Sigmoid colon (tissue), 7 donors: ENCODE measurements around the gene SGK2. TPM values are rescaled to one million over a fixed set of nuclear protein-coding genes. Genes with fewer than 3 reads are reported as not detected.

Experiments
- DNase-seq: peaks from one replicate; pipeline ENCODE4 v3.0.0-alpha.2; 2019
- H3K27ac ChIP-seq, 4 donors: fragments of 200-600 bp; sonication (generic); one replicate each; pipeline ENCODE4 v1.5.1; 2016 to 2019; ENCODE audit warnings: mild to moderate bottlenecking in 1 of 4
- H3K27me3 ChIP-seq, 3 donors: fragments of 200-600 bp; sonication (generic); one replicate each; pipeline ENCODE4 v1.5.1; 2019; ENCODE audit warnings: mild to moderate bottlenecking in 1 of 3
- H3K36me3 ChIP-seq, 4 donors: fragments of 200-600 bp; sonication (generic); one replicate each; pipeline ENCODE4 v1.5.1; 2016 to 2019
- H3K4me1 ChIP-seq, 4 donors: fragments of 200-600 bp; sonication (generic); one replicate each; pipeline ENCODE4 v1.5.1; 2017 to 2019
- H3K4me3 ChIP-seq, 4 donors: fragments of 200-600 bp; sonication (generic); one replicate each; pipeline ENCODE4 v1.5.1; 2017 to 2019; ENCODE audit warnings: mild to moderate bottlenecking in 2 of 4, moderate library complexity in 1 of 4
- H3K9me3 ChIP-seq, 4 donors: fragments of 200-600 bp in 3 of 4; sonication (generic) in 3 of 4; one replicate each; pipeline versions ENCODE4 v1.5.1 to v1.6.1; 2013 to 2019
- CTCF ChIP-seq, 4 experiments: fragments of 450-650 bp in 3 of 4; fragments of 200-600 bp in 1 of 4; IDR thresholded peaks; one replicate each; pipeline ENCODE4 v1.5.1; 2016 to 2019; ENCODE audit warnings: antibody characterized with exemption in 4 of 4, mild to moderate bottlenecking in 3 of 4, moderate library complexity in 2 of 4
- EP300 ChIP-seq, 4 donors: sonication (generic); formaldehyde crosslinking; IDR thresholded peaks; one replicate each; pipeline ENCODE4 v1.6.1; 2017; ENCODE audit warnings: antibody characterized with exemption in 4 of 4
- POLR2A ChIP-seq, 2 donors: fragments of 450-650 bp; IDR thresholded peaks; one replicate each; pipeline ENCODE4 v1.6.1; 2016; ENCODE audit warnings: antibody characterized with exemption in 2 of 2, mild to moderate bottlenecking in 2 of 2, moderate library complexity in 2 of 2
- POLR2AphosphoS5 ChIP-seq, 4 donors: sonication (generic); formaldehyde crosslinking; IDR thresholded peaks; one replicate each; pipeline ENCODE4 v1.6.1; 2017; ENCODE audit warnings: antibody characterized with exemption in 4 of 4
- WGBS, 2 donors: extraction: QIAGEN DNeasy Blood & Tissue Kit; methylation state at CpG; one replicate each; pipeline ENCODE4 v1.1.7; 2013; 5-methylcytosine and 5-hydroxymethylcytosine counted together
- intact Hi-C: fragments of 100-400 bp; cut with DNase I; formaldehyde crosslinking; loops from one replicate; pipeline ENCODE4 v1.15.1; 2023
- polyA plus RNA-seq, 3 donors: library from polyadenylated mRNA; stranded (reverse); fragments of 200-250 nt; gene quantifications; one replicate each; pipeline ENCODE4 v1.2.3, GENCODE V29; 2013
- total RNA-seq, 4 donors: library from RNA; depleted of rRNA; stranded (reverse); fragments of >200 nt; gene quantifications; one replicate each; pipeline ENCODE4 v1.1.0, GENCODE V29; 2016
- donor health status: healthy with polysubstance abuse.
- donor health status: Bipolar disorder and iron deficiency.
- donor health status: healthy.

The SGK2 gene
- total and polyA plus RNA-seq, 7 donors: 0.66 to 114 (median 27.3) TPM; not detected in 1

- 83 to 89% methylated on average over 14 of the region's 14 CpGs for whole genome bisulfite sequencing, 2 donors
- no peak for TF ChIP-seq EP300 (IDR thresholded peaks at IDR 0.05)
- no peak for TF ChIP-seq CTCF (IDR thresholded peaks at IDR 0.05)
- TF ChIP-seq POLR2A (IDR thresholded peaks at IDR 0.05): no peak
- TF ChIP-seq POLR2AphosphoS5 (IDR thresholded peaks at IDR 0.05): no peak
- DNase-seq: no peak
- H3K27me3 ChIP-seq: no peaks in the 10 kb centered on the region
- H3K27ac ChIP-seq: no peak overlapping the region
- H3K9me3 ChIP-seq: no peaks in the 10 kb centered on the region
- H3K36me3 ChIP-seq: peaks cover 0 to 8% (median 0%) of the 10 kb centered on the region in 4 donors
- no peak overlapping the region for H3K4me3 ChIP-seq
- intact Hi-C loops: no loop called here
- H3K4me1 ChIP-seq: no peaks in the 10 kb centered on the region
Observed at GRCh38 chr20:43530321-43531090, 28.3 kb upstream of the SGK2 start.

GRCh38 chr20:43531091-43531443 lies 27.8 kb upstream of the SGK2 start:
- intact Hi-C loops: no loop called here
- DNase-seq: no peak
- H3K4me3 ChIP-seq: no peak overlapping the region
- H3K27ac ChIP-seq: no peak overlapping the region
- no peaks in the 10 kb centered on the region for H3K27me3 ChIP-seq
- H3K9me3 ChIP-seq: no peaks in the 10 kb centered on the region
- TF ChIP-seq CTCF (IDR thresholded peaks at IDR 0.05): no peak
- TF ChIP-seq EP300 (IDR thresholded peaks at IDR 0.05): no peak
- TF ChIP-seq POLR2AphosphoS5 (IDR thresholded peaks at IDR 0.05): no peak
- TF ChIP-seq POLR2A (IDR thresholded peaks at IDR 0.05): no peak
- no peaks in the 10 kb centered on the region for H3K4me1 ChIP-seq
- H3K36me3 ChIP-seq: peaks cover 0 to 14% (median 0%) of the 10 kb centered on the region in 4 donors

- DNase-seq: no peak
- Histone ChIP-seq H3K36me3 (peaks cover 0 to 26% (median 0%) of the 10 kb centered on the region in 4 donors), H3K27me3 (no peaks in the 10 kb centered on the region), H3K4me3 (no peak overlapping the region), H3K27ac (no peak overlapping the region), H3K4me1 (no peaks in the 10 kb centered on the region), H3K9me3 (no peaks in the 10 kb centered on the region)
- intact Hi-C loops: no loop called here
- TF ChIP-seq CTCF (IDR thresholded peaks at IDR 0.05) (no peak), POLR2AphosphoS5 (IDR thresholded peaks at IDR 0.05) (no peak), POLR2A (IDR thresholded peaks at IDR 0.05) (no peak), EP300 (IDR thresholded peaks at IDR 0.05) (no peak)
- WGBS, 2 donors: 95 to 97% methylated on average over 9 of the region's 9 CpGs
Observed at GRCh38 chr20:43532416-43533055, 26.3 kb upstream of the SGK2 start.

- no peak for DNase-seq
- H3K9me3 ChIP-seq: no peaks in the 10 kb centered on the region
- H3K27ac ChIP-seq: no peak overlapping the region
- intact Hi-C loops: no loop called here
- H3K27me3 ChIP-seq: no peaks in the 10 kb centered on the region
- H3K36me3 ChIP-seq: peaks cover 0 to 28% (median 0%) of the 10 kb centered on the region in 4 donors
- H3K4me3 ChIP-seq: no peak overlapping the region
- H3K4me1 ChIP-seq: no peaks in the 10 kb centered on the region
- TF ChIP-seq POLR2A (IDR thresholded peaks at IDR 0.05): no peak
Observed at GRCh38 chr20:43533060-43533459, 25.8 kb upstream of the SGK2 start.

- no peak for TF ChIP-seq CTCF (IDR thresholded peaks at IDR 0.05)
- TF ChIP-seq EP300 (IDR thresholded peaks at IDR 0.05): no peak
- no peak for TF ChIP-seq POLR2AphosphoS5 (IDR thresholded peaks at IDR 0.05)
- TF ChIP-seq POLR2A (IDR thresholded peaks at IDR 0.05): no peak
- intact Hi-C loops: no loop called here
Observed at GRCh38 chr20:43534016-43534415, 24.8 kb upstream of the SGK2 start.

More at GRCh38 chr20:43534016-43534415, 24.8 kb upstream of the SGK2 start:
- Histone ChIP-seq H3K4me3 (no peak overlapping the region), H3K27me3 (no peaks in the 10 kb centered on the region), H3K27ac (no peak overlapping the region), H3K4me1 (no peaks in the 10 kb centered on the region), H3K9me3 (no peaks in the 10 kb centered on the region), H3K36me3 (peaks cover 0 to 28% (median 0%) of the 10 kb centered on the region in 4 donors)
- WGBS, 2 donors: 95 to 96% methylated on average over 7 of the region's 7 CpGs
- DNase-seq: no peak
